Posterior cingulate gyrus (tissue), 11 donors: Measurements from ENCODE around the gene CHN2.
"Not testable (repeated sequence)": the region's sequence is repeated elsewhere in the genome, so short reads cannot be mapped to it uniquely, and the experiment has no call there.

ENCODE experiments used
- DNase-seq, 10 donors: peaks; one replicate each; pipeline versions ENCODE4 v3.0.0 to v3.0.0-alpha.2; 2020 to 2021; ENCODE audit warnings: mixed read lengths in 3 of 10
- intact Hi-C: fragments of 100-400 bp; cut with DNase I; formaldehyde crosslinking; loops from one replicate; pipeline ENCODE4 v1.15.1; 2023

CHN2 gene

DNA sequence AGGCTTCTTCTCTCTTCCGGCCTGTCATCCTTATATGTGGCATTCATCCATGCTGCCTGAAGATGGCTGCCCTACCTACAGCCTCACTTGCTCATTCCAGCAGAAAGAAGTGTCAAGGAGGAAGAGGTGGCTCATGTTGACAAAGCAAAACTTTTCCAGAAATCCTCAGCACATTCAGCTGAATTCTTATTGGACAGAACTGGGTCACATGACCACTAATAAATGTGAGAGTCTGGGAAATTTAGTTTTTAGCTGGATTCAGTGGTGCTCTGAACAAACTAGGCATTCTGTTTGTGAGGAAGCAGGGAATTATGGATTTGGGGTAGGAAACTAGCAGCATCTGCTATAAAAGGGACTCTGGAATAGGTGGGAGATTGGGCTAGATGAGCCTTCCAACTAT is 58.6 kb downstream of the CHN2 start:
- intact Hi-C loops: no loop called here
- DNase-seq: no peak

DNA sequence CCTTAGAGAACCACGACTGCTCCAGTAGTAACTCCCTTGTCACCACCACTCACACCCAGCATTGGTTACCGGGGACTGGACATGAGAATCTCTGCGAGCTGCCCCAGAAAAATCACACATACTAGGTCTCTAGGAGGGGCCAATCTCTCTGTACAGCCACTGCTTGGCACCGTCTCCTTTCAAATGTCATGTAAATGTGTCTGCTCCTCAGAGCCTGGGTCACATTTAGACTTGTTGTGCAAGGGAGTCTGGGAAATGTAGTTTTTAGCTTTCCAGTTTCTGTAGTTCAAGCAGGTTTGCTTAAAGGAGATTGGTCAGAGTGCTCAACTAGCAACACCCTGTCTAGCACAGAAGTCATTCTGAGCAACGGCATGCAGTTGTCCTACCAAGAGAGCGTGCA is 60.0 kb downstream of the CHN2 start:
- intact Hi-C loops: no loop called here
- DNase-seq: no peak

DNA sequence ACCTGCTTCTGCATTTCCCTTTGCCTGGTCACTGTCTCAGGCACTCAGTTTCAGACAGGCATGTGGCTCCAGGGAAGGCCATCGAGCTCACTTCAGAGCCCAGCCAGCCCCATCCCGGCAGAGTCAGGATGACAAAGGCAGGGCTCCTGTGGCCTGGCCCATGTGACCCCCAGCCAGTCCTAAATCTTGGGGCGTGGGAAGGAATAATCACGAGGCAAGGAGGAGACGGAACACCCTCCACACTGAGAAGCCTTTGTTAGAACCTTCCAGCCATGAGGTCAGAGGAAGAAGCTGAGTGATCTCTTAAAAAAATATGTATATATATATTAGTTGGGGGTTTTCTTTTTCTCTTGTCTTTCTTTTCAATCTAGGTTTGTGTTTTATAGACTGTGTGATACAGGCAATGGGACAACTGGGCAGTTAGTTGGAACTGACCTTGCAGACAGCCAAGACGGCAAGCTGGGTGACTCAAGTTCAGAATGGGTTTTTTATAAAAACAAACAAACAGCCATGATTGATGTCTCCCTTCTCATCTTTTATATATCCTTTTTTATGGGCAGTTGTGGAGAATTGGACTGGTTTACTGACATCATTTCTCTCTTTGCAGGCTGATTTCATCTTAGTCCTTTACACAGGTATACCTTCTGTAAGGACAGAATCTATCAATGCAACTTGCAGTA is 60.8 kb downstream of the CHN2 start:
- no peak for DNase-seq
- intact Hi-C loops: no loop called here

DNA sequence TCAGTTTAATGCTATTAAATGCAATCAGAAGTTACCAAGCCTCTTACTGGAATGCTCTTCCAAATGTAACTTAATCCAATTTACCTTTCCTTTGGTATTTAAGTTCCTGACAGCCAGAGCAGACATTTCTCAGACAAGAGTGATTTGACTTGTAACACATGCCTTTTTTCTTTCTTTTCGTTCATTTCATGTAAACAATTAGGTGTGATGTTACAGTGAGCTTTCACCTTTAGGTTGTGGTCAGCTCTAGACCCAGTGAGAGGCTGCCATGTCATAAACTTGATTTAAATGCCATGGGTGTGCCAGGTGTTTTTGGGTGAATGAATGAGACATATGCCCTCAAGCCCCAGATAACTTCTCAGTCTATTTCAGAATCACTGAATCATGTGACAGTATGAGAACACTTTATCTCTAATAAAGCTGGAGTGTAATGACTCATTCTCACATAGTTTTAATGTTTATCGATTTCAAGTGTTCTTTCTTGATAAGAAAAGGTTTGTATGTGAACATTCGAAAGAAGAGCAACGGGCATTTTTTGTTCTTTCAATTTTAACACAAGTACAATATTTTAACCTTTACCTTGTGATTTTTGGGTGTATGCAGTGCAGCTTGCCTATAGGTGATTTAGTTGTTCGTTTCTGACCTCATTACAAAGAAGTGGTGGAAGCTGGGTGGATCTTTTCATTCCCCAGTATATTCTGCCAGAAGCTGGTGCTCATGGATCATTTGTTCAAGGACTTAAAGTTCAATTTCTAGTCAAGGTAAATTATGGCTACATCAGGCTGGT is 61.5 kb downstream of the CHN2 start:
- intact Hi-C loops: loop anchor here (2.0 kb wide), 1 partner anchor 75 kb away; no protein-coding TSS in a partner anchor
- DNase-seq: no peak

DNA sequence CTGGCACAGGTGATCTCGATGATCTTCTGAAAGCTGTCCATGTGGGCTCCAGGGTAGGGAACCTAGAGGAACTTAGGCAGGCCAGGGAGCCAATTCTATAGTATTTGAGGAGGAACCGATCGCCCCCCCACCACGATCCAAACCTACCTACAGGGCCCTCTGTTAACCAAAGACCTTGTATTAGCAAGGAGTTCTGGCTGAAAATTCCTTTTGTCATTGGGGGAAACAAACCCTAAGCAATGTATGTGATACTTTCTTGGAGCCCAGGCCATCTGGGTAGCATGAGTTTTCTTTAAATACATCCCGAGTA is 62.1 kb downstream of the CHN2 start:
- DNase-seq: no peak
- intact Hi-C loops: loop anchor here (2.0 kb wide), 1 partner anchor 76 kb away; no protein-coding TSS in a partner anchor

DNA sequence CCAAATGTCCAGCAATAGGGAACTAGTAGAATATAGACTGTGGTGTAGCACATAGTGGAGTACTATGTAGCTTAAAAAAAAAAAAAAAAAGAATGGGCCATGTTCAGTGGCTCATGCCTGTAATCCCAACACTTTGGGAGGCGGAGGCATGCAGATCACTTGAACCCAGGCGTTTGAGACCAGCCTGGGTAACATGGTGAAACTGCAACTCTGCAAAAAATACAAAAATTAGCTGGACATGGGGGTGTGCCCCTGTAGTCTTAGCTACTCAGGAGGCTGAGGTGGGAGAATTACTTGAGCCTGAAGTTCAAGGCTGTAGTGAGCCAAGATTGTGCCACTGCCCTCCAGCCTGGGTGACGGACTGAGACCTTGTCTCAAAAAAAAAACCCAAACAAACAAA is 64.4 kb downstream of the CHN2 start:
- intact Hi-C loops: no loop called here
- no peak for DNase-seq

DNA sequence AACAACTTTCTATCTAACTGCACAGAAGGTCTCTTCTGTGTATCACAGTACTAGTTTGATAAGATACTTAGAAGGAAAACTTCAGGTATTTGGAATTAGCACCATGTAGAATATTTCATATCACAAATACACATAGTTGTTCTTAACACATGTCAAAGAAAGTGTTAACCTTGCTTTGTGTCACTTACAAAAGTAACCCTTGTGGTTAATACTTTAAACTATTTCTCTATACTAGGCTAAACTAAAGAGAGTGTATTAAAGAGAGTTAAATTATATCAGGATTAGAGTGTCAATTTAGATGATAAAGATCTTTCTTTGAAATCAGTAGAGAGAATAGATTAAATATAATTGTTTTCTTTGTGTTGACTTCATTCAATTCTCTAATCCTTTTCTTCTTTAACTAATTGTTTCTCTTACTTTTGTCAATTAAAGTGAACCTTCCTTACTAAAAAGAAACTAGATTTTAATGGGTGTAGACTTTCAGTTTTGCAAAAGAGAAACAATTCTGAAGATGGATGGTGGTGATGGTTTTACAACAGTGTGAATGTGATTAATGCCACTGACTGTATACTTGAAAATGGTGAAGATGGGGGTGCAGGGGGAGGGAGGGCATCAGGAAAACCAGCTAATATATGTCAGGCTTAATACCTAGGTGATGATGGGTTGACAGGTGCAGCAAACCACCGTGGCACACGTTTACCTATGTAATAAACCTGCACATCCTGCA is 67.8 kb downstream of the CHN2 start:
- no peak for DNase-seq
- intact Hi-C loops: no loop called here

DNA sequence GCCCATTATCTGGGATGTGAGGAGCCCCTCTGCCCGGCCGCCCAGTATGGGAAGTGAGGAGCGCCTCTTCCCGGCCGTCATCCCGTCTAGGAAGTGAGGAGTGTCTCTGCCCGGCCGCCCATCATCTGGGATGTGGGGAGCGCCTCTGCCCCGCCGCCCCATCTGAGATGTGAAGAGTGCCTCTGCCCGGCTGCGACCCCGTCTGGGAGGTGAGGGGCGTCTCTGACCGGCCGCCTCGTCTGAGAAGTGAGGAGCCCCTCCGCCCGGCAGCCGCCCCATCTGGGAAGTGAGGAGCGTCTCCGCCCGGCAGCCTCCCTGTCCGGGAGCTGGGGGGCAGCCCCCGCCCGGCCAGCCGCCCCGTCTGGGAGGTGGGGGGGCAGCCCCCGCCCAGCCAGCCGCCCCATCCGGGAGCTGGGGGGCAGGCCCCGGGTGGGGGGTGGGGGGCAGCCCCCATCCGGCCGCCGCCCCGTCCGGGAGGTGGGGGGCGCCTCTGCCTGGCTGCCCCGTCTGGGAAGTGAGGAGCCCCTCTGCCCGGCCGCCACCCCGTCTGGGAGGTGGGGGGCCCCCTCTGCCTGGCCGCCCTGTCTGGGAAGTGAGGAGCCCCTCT is 69.1 kb downstream of the CHN2 start:
- DNase-seq, intact Hi-C loops: not testable (repeated sequence)

DNA sequence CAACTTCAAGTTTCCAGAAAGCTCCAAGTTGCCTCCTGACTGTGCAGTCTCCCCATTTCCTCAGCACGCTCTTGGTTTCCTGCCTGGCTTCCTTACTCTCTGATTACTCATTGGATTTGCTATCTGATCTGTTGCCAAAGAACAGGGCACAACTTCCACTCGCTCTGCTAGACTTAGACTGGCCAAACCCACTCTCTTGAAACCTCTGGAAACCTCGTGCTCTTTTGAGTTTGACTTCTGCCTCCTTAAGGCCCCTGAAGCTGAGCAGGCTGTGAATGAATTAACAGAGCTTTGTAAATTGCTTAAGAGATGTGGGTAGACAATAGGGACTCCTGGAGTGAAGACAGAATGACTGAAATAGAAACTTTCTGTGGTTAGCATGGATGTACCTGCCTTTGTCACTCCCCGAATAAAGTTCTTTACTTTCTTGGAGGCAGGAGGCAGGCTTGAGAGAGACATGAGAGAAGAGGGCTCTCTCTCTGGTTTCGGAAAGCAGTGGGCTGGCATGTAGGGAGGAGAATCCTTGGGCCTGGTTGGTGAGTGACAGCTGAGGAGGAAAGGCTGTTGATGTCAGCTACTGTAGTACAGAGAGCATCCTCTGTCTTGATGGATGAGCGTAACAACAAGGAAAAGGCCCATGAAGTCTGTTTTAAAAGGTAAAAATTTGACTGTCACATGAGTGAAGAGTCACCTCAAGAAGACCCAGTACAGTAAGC is 70.8 kb downstream of the CHN2 start:
- DNase-seq: no peak

DNA sequence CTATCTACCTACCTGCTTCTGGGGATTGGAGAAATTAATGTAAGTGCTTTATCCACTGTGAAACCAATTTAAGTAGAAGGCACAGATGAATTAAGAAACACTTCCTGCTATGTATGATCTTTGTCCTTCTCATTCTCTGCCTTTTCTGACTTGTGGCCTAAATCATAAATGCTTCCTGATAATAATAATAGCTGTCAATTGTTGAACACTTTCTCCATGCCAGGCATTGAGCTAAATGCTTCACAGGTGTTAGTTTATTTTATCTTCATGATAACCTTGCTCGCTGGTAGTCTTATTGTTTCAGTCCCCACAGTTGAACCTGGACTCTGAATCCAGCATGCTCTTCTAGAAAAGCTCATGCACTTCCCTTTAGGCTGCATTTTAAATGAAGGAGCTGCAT is 75.4 kb downstream of the CHN2 start:
- no peak for DNase-seq
- intact Hi-C loops: loop anchor here (5.0 kb wide), 1 partner anchor 73 kb away; no protein-coding TSS in a partner anchor

More for the DNA sequence above, 70.8 kb downstream of the CHN2 start:
- intact Hi-C loops: no loop called here

DNA sequence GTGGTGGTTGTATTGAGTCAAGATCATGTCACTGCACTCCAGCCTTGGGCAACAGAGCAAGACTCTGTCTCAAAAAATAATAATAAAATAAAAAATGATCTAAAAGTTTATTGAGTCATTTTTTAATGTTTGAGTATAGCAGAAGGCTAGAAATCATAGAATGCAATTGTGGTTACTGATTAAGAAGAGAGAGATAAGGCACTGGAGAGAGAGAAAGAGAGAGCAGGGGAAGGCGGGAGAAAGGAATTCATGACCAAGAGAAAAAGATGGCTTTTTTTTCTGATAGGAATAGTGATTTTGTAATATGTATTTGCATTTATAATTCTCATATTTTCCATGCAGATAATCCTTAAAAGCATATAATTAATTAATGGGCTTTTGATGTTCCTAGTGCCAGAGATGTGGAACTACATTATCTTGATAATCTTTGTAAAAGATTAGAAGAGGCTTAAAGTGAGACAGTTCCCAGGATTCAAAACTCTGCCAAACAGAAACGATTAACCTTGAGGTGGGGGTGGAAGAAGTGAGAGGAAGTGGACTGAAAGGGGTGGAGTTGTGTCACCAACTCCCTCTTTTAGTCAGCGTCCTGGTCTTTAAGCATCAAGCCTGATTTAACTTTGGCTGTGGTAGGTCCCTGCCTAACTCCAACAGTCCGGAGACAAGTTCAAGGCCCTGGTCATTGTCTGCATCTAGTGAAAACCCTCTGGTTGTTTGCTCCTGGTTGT is 76.2 kb downstream of the CHN2 start:
- DNase-seq: no peak
- intact Hi-C loops: loop anchor here (5.0 kb wide), 1 partner anchor 73 kb away; no protein-coding TSS in a partner anchor

DNA sequence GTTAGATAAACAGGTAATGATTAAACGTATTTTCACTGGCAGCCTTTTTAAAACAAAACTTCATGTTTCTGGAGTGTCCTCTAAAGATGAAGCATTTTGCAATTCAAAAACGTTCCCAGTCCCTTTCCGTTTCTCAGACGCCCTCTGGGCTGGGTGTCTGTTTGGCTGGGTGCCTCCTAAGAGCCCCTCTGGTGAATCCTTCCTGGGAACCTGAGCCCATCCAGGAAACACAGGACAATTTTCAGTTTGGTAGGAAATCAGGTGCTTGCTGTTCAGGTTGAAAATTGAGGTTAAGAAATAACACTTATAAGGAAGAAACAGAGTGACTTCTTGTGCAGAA is 76.7 kb downstream of the CHN2 start:
- no peak for DNase-seq
- intact Hi-C loops: loop anchor here (5.0 kb wide), 1 partner anchor 74 kb away; no protein-coding TSS in a partner anchor

DNA sequence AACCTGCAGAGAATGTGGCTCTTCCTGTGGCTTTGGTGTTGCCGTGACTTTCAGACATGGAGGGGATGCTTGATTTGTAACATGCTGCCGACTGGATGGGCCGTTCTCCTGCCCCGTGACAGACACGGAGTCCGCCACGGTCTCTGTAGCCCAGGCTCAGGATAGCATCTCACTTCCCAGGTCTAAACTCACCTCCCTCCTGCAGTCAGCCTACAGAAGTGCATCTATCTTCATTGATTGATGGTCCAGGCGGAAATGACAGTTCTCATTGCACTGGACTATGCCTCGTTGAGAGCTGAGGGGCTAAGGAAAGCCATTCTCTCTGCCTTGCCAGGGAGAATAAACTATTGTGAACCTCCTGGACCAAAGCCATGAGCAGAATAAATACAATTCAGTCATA is 77.5 kb downstream of the CHN2 start:
- no peak for DNase-seq

DNA sequence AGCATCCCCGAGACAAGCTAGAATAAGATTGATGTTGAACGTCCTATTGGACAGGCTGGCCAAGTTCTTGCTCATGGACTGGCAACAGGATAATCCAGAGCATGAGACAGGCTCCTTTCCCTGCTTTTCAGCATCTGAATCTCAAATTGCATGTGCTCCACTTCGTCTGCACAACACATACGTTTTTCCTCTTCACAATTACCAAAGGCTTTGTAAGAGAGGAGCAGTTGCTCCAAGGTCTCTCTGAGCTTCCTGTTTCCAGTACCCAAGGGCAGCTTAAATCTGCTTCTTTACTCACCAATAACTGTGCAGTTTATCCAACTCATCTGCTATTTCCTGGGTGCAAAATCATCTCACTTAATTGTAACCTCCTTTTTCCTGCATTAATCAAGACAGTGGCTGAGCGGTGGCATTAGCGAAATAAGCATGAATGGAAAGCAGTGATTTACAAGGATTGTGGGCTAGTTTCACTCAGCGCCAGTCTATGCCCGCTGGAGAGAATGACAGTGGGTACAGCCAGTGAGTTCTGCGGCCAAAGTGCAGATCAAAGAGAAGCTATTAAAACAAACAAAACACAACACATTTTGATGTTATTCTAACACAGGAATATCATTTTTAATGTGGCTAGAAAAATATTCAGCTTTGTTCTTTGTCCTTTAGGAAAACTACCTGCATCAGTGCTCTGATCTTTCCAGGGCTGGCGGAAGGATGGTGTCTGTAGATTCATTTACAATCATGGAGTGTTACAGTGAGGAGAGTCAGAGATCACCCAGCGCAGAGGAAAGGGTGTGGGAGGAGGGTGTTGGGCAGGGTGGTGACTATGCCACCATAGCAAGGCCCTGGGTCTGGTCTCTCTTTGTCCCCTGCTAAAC is 79.8 kb downstream of the CHN2 start:
- intact Hi-C loops: loop anchor here (5.0 kb wide), 1 partner anchor 77 kb away; no protein-coding TSS in a partner anchor
- DNase-seq: peak in 3 of 10 donors; percentile 46 to 62 (median 50)

More for the DNA sequence above, 77.5 kb downstream of the CHN2 start:
- intact Hi-C loops: loop anchor here (5.0 kb wide), 1 partner anchor 75 kb away; no protein-coding TSS in a partner anchor

DNA sequence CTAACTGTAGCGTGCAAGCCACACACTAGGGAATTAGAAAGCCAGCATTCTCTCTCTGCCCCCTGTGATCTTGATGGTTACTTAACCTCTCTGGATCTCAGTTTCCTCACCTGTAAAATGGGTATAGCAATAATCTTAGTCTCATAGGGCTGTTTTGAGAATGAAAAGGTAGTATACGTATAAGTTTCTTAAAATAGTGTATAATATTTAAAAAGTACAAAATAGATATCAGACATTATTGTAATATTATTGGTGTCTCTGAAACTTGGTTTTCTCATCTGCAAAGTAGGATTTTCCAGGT is 80.4 kb downstream of the CHN2 start:
- DNase-seq: no peak
- intact Hi-C loops: no loop called here

DNA sequence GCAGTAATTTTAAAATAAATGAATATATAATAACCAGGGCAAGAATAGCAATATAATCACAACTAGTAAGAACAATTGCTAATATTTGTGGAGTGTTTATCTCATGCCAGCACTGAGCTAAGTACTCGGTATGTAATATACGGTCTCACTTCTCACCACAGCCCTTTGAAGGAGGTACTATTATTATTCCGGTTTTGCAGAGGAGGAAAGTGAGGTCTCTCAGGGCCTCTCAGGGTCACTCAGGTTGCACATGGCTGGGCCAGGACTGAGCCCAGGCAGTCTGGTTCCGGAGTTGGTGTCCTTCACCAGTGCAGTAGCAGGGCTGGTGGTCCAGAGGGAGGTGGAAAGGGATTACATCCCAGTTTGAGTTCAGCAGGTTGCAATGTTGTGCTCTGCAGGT is 80.9 kb downstream of the CHN2 start:
- intact Hi-C loops: no loop called here
- DNase-seq: no peak

DNA sequence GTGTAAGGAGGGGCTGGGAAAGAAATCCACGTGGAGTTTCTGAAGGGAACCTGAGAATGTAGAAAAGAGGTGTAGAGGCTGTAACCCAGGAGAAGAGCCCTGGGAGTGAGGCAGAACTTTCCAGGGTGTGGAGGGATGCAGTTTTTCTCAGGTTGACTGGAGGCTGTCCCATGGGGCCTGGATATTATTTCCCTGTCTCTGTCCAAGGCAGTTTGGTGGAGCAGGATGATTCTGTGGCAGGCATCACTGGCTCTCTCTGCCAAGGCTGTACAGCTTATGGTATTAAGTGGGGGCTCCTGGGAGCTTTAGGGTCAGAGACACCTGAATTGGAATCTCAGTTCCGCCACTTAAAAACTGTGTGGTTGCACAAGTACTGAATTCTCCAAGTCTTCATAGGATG is 81.6 kb downstream of the CHN2 start:
- DNase-seq: no peak
- intact Hi-C loops: no loop called here

DNA sequence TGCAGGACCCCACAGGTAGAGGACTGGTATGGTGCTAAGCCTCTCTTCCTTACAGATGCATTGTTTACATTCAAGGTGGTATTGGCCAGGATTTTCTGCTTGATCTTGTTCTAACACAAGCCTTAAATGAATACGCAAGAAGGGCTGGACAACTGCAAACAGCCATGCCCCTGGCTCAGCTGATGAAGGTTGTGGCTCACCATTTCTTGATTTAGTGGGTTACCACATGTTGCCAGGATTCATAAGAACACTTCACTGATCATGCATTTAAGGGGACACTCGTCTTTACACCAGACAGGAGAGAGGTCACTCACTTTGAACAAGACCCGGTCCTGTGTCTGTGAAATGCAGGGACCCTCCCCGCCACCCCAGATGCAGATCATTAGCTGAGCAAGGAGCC is 82.2 kb downstream of the CHN2 start:
- intact Hi-C loops: no loop called here
- no peak for DNase-seq
